ENCODE results near the gene UFSP1. TPM values are rescaled to one million over a fixed set of nuclear protein-coding genes. Genes with fewer than 3 reads are reported as not detected.

UFSP1 gene
- total and polyA plus RNA-seq, 4 donors: 2.3 to 4.9 (median 3.2) TPM

- Histone ChIP-seq H3K9me3 (ENCODE audit: control insufficient read depth in 4 of 4, low read length in 3 of 4) (no peaks in the 10 kb centered on the region), H3K9ac (ENCODE audit: low read depth in 1 of 2, low read length in 2 of 2) (no peak overlapping the region), H3K4me3 (ENCODE audit: low read depth in 1 of 3, low read length in 3 of 3) (no peak overlapping the region), H3K27me3 (ENCODE audit: control insufficient read depth in 4 of 4, insufficient read depth in 4 of 4, low read length in 3 of 4) (no peaks in the 10 kb centered on the region), H3K36me3 (ENCODE audit: control insufficient read depth in 4 of 4, insufficient read depth in 3 of 4, low read depth in 1 of 4, low read length in 3 of 4) (peaks cover 0 to 3% (median 1%) of the 10 kb centered on the region in 4 donors), H3K27ac (ENCODE audit: low read depth in 1 of 2, low read length in 2 of 2) (no peak overlapping the region), H3K4me1 (ENCODE audit: control insufficient read depth in 4 of 4, insufficient read depth in 4 of 4, low read length in 3 of 4) (peaks cover 13 to 36% (median 20%) of the 10 kb centered on the region in 4 donors)
- 91% methylated on average over 12 of the region's 12 CpGs for WGBS
- TF ChIP-seq NR2F2 (IDR thresholded peaks at IDR 0.05): no peak
- TF ChIP-seq, protein P1, sequence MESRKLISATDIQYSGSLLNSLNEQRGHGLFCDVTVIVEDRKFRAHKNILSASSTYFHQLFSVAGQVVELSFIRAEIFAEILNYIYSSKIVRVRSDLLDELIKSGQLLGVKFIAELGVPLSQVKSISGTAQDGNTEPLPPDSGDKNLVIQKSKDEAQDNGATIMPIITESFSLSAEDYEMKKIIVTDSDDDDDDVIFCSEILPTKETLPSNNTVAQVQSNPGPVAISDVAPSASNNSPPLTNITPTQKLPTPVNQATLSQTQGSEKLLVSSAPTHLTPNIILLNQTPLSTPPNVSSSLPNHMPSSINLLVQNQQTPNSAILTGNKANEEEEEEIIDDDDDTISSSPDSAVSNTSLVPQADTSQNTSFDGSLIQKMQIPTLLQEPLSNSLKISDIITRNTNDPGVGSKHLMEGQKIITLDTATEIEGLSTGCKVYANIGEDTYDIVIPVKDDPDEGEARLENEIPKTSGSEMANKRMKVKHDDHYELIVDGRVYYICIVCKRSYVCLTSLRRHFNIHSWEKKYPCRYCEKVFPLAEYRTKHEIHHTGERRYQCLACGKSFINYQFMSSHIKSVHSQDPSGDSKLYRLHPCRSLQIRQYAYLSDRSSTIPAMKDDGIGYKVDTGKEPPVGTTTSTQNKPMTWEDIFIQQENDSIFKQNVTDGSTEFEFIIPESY (IDR thresholded peaks at IDR 0.05): no peak
- no peak for TF ChIP-seq GABPA (IDR thresholded peaks at IDR 0.05 in 1 of 2, conservative IDR thresholded peaks at IDR 0.05 in 1 of 2)
- TF ChIP-seq HNF4A (conservative IDR thresholded peaks at IDR 0.05): no peak
- no peak for TF ChIP-seq FOXA2 (IDR thresholded peaks at IDR 0.05)
- TF ChIP-seq YY1 (IDR thresholded peaks at IDR 0.05): no peak
- TF ChIP-seq MAX (IDR thresholded peaks at IDR 0.05): no peak
- no peak for TF ChIP-seq RXRA (IDR thresholded peaks at IDR 0.05)
- no peak for DNase-seq (ENCODE audit: low spot score)
Observed at GRCh38 chr7:100864263-100864845, 25.2 kb downstream of the UFSP1 start.

DNA sequence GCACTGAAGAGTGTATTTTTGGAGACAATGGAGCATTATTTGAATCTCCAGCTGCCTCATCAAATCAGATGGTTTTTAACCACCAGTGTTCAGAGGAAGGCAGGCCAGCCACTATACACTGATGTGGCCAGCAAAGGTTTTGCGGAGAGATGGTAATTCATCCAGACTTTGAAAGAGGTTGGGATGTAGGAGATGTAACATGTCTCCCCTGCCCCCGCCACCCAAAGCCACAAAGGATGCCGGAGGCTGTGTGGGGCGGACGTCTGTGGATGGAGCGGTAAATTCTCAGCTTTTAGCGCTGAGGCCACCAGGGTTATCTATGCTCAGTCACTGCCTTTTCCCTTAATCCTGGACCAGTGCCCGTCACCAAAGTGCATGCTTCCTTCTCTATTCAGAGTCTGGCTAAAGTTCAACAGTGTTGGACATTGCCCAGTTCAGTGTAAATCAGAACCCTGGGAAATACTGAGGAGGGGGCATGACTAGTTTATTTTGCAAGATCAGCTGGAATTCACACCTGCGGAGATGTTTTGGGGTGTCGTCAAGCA lies 26.0 kb downstream of the UFSP1 start:
- Histone ChIP-seq H3K36me3 (ENCODE audit: control insufficient read depth in 4 of 4, insufficient read depth in 3 of 4, low read depth in 1 of 4, low read length in 3 of 4) (peaks cover 0 to 3% (median 1%) of the 10 kb centered on the region in 4 donors), H3K4me1 (ENCODE audit: control insufficient read depth in 4 of 4, insufficient read depth in 4 of 4, low read length in 3 of 4) (peaks cover 12 to 28% (median 15%) of the 10 kb centered on the region in 4 donors), H3K4me3 (ENCODE audit: low read depth in 1 of 3, low read length in 3 of 3) (no peak overlapping the region), H3K9ac (ENCODE audit: low read depth in 1 of 2, low read length in 2 of 2) (no peak overlapping the region), H3K9me3 (ENCODE audit: control insufficient read depth in 4 of 4, low read length in 3 of 4) (no peaks in the 10 kb centered on the region), H3K27ac (ENCODE audit: low read depth in 1 of 2, low read length in 2 of 2) (peak overlapping the region; percentile 49 to 71), H3K27me3 (ENCODE audit: control insufficient read depth in 4 of 4, insufficient read depth in 4 of 4, low read length in 3 of 4) (no peaks in the 10 kb centered on the region)
- 17% methylated on average over 10 of the region's 10 CpGs for WGBS
- TF ChIP-seq HNF4G (IDR thresholded peaks at IDR 0.05): no peak
- TF ChIP-seq ATF3 (IDR thresholded peaks at IDR 0.05): no peak
- TF ChIP-seq JUND (IDR thresholded peaks at IDR 0.05): peak in 1 of 2 donors; percentile 28
- TF ChIP-seq RAD21 (IDR thresholded peaks at IDR 0.05): peak in 1 of 2 donors; percentile 61
- TF ChIP-seq TAF1 (conservative IDR thresholded peaks at IDR 0.05): no peak
- TF ChIP-seq, protein P1 (IDR thresholded peaks at IDR 0.05): peak; percentile 59
- no peak for TF ChIP-seq MAX (IDR thresholded peaks at IDR 0.05)
- peak; percentile 29 for TF ChIP-seq YY1 (IDR thresholded peaks at IDR 0.05)
- TF ChIP-seq GABPA (IDR thresholded peaks at IDR 0.05 in 1 of 2, conservative IDR thresholded peaks at IDR 0.05 in 1 of 2): no peak
- TF ChIP-seq HNF4A (conservative IDR thresholded peaks at IDR 0.05): peak; percentile 90 to 94
- TF ChIP-seq SP1 (IDR thresholded peaks at IDR 0.05): peak; percentile 87
- no peak for TF ChIP-seq FOXA2 (IDR thresholded peaks at IDR 0.05)
- no peak for TF ChIP-seq FOXA1 (IDR thresholded peaks at IDR 0.05)
- TF ChIP-seq RXRA (IDR thresholded peaks at IDR 0.05): peak; percentile 64 to 75
- TF ChIP-seq, protein P2, sequence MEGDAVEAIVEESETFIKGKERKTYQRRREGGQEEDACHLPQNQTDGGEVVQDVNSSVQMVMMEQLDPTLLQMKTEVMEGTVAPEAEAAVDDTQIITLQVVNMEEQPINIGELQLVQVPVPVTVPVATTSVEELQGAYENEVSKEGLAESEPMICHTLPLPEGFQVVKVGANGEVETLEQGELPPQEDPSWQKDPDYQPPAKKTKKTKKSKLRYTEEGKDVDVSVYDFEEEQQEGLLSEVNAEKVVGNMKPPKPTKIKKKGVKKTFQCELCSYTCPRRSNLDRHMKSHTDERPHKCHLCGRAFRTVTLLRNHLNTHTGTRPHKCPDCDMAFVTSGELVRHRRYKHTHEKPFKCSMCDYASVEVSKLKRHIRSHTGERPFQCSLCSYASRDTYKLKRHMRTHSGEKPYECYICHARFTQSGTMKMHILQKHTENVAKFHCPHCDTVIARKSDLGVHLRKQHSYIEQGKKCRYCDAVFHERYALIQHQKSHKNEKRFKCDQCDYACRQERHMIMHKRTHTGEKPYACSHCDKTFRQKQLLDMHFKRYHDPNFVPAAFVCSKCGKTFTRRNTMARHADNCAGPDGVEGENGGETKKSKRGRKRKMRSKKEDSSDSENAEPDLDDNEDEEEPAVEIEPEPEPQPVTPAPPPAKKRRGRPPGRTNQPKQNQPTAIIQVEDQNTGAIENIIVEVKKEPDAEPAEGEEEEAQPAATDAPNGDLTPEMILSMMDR (IDR thresholded peaks at IDR 0.05; ENCODE audit: low read depth, low read length, missing input control): no peak
- TF ChIP-seq, protein P3, sequence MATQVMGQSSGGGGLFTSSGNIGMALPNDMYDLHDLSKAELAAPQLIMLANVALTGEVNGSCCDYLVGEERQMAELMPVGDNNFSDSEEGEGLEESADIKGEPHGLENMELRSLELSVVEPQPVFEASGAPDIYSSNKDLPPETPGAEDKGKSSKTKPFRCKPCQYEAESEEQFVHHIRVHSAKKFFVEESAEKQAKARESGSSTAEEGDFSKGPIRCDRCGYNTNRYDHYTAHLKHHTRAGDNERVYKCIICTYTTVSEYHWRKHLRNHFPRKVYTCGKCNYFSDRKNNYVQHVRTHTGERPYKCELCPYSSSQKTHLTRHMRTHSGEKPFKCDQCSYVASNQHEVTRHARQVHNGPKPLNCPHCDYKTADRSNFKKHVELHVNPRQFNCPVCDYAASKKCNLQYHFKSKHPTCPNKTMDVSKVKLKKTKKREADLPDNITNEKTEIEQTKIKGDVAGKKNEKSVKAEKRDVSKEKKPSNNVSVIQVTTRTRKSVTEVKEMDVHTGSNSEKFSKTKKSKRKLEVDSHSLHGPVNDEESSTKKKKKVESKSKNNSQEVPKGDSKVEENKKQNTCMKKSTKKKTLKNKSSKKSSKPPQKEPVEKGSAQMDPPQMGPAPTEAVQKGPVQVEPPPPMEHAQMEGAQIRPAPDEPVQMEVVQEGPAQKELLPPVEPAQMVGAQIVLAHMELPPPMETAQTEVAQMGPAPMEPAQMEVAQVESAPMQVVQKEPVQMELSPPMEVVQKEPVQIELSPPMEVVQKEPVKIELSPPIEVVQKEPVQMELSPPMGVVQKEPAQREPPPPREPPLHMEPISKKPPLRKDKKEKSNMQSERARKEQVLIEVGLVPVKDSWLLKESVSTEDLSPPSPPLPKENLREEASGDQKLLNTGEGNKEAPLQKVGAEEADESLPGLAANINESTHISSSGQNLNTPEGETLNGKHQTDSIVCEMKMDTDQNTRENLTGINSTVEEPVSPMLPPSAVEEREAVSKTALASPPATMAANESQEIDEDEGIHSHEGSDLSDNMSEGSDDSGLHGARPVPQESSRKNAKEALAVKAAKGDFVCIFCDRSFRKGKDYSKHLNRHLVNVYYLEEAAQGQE (IDR thresholded peaks at IDR 0.05): peak; percentile 60
- TF ChIP-seq NR2F2 (IDR thresholded peaks at IDR 0.05): peak; percentile 85
- TF ChIP-seq EGR1 (IDR thresholded peaks at IDR 0.05; ENCODE audit: low read depth in 2 of 2): no peak
- DNase-seq (ENCODE audit: low spot score): no peak
